Coronary artery (tissue), 2 donors: ENCODE results near the gene WDR20.
"Not testable (repeated sequence)": the region's sequence is repeated elsewhere in the genome, so short reads cannot be mapped to it uniquely, and the experiment has no call there.

ENCODE experiments used
- DNase-seq: peaks from one replicate; pipeline ENCODE4 v3.0.0-alpha.2; 2017; ENCODE audit warnings: low spot score
- H3K27ac ChIP-seq, 2 donors: fragments of 200-600 bp; sonication (generic); one replicate each; pipeline ENCODE4 v1.5.1; 2016 to 2019
- H3K4me3 ChIP-seq: fragments of 200-600 bp; sonication (generic); 2 replicates; pipeline ENCODE4 v1.5.1; 2016; ENCODE audit warnings: mild to moderate bottlenecking, moderate library complexity
- TF ChIP-seq, protein P1 (sequence below): fragments of 200-600 bp; sonication (generic); IDR thresholded peaks from one replicate; pipeline ENCODE4 v1.5.1; 2019; ENCODE audit warnings: antibody characterized with exemption

Gene WDR20

DNA sequence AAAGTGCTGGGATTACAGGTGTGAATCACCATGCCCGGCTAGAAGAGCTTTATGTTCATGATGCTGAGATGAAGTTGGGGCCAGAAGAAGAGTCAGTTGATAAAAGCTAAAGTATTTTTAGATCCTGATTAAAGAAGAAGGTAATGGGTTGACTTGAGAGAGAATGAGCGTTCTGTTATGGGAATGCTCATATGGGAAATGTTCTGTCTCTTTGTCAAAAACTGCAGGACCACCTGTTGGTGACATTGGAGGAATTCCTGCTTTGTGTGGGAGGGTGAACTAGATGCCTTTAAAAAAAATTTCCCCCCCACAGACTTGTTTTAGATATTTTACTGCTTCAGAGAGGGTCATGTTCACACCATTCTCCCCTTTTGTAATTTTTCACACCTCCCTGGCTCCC, 6.7 kb downstream of the WDR20 start:
- Histone ChIP-seq H3K4me3 (no peak overlapping the region), H3K27ac (no peak overlapping the region)
- TF ChIP-seq, protein P1, sequence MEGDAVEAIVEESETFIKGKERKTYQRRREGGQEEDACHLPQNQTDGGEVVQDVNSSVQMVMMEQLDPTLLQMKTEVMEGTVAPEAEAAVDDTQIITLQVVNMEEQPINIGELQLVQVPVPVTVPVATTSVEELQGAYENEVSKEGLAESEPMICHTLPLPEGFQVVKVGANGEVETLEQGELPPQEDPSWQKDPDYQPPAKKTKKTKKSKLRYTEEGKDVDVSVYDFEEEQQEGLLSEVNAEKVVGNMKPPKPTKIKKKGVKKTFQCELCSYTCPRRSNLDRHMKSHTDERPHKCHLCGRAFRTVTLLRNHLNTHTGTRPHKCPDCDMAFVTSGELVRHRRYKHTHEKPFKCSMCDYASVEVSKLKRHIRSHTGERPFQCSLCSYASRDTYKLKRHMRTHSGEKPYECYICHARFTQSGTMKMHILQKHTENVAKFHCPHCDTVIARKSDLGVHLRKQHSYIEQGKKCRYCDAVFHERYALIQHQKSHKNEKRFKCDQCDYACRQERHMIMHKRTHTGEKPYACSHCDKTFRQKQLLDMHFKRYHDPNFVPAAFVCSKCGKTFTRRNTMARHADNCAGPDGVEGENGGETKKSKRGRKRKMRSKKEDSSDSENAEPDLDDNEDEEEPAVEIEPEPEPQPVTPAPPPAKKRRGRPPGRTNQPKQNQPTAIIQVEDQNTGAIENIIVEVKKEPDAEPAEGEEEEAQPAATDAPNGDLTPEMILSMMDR, result no peak
- no peak for DNase-seq

DNA sequence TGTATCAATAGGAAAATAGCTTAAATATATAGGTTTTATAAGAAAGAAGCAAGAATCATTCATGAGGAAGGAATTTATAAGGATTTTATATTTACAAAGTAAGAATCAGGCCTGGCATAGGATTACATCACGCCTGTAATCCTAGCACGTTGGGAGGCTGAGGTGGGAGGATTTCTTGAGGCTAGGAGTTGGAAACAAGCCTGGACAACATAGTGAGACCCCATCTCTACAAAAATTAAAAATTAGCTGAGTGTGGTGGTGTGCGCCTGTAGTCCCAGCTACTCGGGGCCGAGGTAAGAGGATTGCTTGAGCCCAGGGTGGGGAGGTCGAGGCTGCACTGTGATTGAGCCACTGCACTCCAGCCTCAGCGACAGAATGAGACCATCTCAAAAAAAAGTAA, 10.4 kb downstream of the WDR20 start:
- H3K27ac ChIP-seq, result no peak overlapping the region
- no peak for DNase-seq
- TF ChIP-seq, protein P1, result no peak
- no peak overlapping the region for H3K4me3 ChIP-seq

GRCh38 chr14:102150744-102151143, 11.0 kb downstream of the WDR20 start:
- TF ChIP-seq, protein P1, result no peak
- Histone ChIP-seq H3K4me3 (no peak overlapping the region), H3K27ac (no peak overlapping the region)
- DNase-seq, result no peak

GRCh38 chr14:102151411-102151810, 11.7 kb downstream of the WDR20 start:
- H3K4me3 ChIP-seq, DNase-seq, H3K27ac ChIP-seq: not testable (repeated sequence)

DNA sequence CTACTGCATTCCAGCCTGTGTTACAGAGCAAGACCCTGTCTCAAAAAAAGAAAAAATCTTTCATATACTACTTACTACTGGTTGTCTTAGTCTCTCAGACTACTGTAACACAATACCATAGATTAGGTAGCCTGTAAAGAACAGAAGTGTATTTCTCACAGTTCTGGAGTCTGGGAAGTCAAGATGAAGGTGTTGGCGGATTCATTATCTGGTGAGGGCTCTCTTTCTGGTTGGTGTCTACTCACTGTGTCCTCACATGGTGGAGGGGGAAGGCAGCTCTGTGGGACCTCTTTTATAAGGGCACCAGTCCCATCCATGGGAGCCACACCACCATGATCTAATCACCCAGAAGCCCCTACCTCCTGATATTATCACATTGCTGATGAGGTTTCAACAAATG, 14.4 kb downstream of the WDR20 start:
- no peak for DNase-seq
- TF ChIP-seq, protein P1, result no peak
- H3K27ac ChIP-seq, result no peak overlapping the region

GRCh38 chr14:102154821-102155549, 15.3 kb downstream of the WDR20 start:
- no peak overlapping the region for H3K27ac ChIP-seq
- no peak overlapping the region for H3K4me3 ChIP-seq
- DNase-seq, result no peak
- TF ChIP-seq, protein P1, result no peak

More for the DNA sequence above, 14.4 kb downstream of the WDR20 start:
- no peak overlapping the region for H3K4me3 ChIP-seq

- DNase-seq, result no peak
- H3K27ac ChIP-seq, result no peak overlapping the region
- H3K4me3 ChIP-seq, result no peak overlapping the region
- TF ChIP-seq, protein P1, result no peak
Measured at GRCh38 chr14:102157346-102157745, 17.6 kb downstream of the WDR20 start.
